SK-N-SH treated with all-trans-retinoic acid at 6 μM for 48 hours (cell line): ENCODE data around the gene F7.

Experiments
- ATAC-seq: fragments of 200-7000 bp; cut with Tn5 transposase; 3 replicates; pipeline ENCODE4 v1.9.1; 2020; ENCODE audit warnings: mild to moderate bottlenecking, moderate library complexity
- ARNTL ChIP-seq: fragments of 450-650 bp; formaldehyde crosslinking; IDR thresholded peaks from 2 replicates; pipeline ENCODE4 v1.5.0; 2020; ENCODE audit warnings: low read depth, mild to moderate bottlenecking, moderate library complexity, borderline replicate concordance
- BACH2 ChIP-seq: fragments of 250-450 bp; sonication (Bioruptor Pico); IDR thresholded peaks from 2 replicates; pipeline ENCODE4 v1.9.0; 2021; ENCODE audit warnings: mild to moderate bottlenecking, borderline replicate concordance
- CSDC2 ChIP-seq: fragments of 250-450 bp; sonication (Bioruptor Pico); IDR thresholded peaks from 2 replicates; pipeline ENCODE4 v1.5.0; 2020; ENCODE audit warnings: mild to moderate bottlenecking, moderate library complexity
- ESRRG ChIP-seq: fragments of 250-450 bp; sonication (Bioruptor Pico); IDR thresholded peaks from 2 replicates; pipeline ENCODE4 v1.6.1; 2021; ENCODE audit warnings: mild to moderate bottlenecking
- GLIS3 ChIP-seq: fragments of 250-450 bp; sonication (Bioruptor Pico); IDR thresholded peaks from 2 replicates; pipeline ENCODE4 v1.5.0; 2020; ENCODE audit warnings: mild to moderate bottlenecking, moderate library complexity
- ISL1 ChIP-seq: fragments of 250-450 bp; sonication (Bioruptor Pico); IDR thresholded peaks from 2 replicates; pipeline ENCODE4 v2.1.2; 2022; ENCODE audit warnings: mild to moderate bottlenecking, moderate library complexity
- OSR1 ChIP-seq: fragments of 250-450 bp; sonication (Bioruptor Pico); IDR thresholded peaks from 2 replicates; pipeline ENCODE4 v1.8.0; 2022; ENCODE audit warnings: moderate library complexity, mild to moderate bottlenecking, inconsistent platforms
- RARB ChIP-seq: fragments of 250-450 bp; sonication (Bioruptor Pico); IDR thresholded peaks from 2 replicates; pipeline ENCODE4 v1.8.0; 2021; ENCODE audit warnings: mild to moderate bottlenecking, moderate library complexity
- TCF4 ChIP-seq: fragments of 250-450 bp; sonication (Bioruptor Pico); IDR thresholded peaks from 2 replicates; pipeline ENCODE4 v1.8.0; 2021; ENCODE audit warnings: mild to moderate bottlenecking, moderate library complexity, borderline replicate concordance
- TOX ChIP-seq: fragments of 250-450 bp; sonication (Bioruptor Pico); IDR thresholded peaks from 2 replicates; pipeline ENCODE4 v1.8.0; 2021; ENCODE audit warnings: mild to moderate bottlenecking, moderate library complexity, borderline replicate concordance
- ZC3H10 ChIP-seq: fragments of 250-450 bp; sonication (Bioruptor Pico); IDR thresholded peaks from 2 replicates; pipeline ENCODE4 v1.5.1; 2021; ENCODE audit warnings: mild to moderate bottlenecking, moderate library complexity
- ZFP3 ChIP-seq: fragments of 250-450 bp; sonication (Bioruptor Pico); IDR thresholded peaks from 2 replicates; pipeline ENCODE4 v1.5.0; 2020; ENCODE audit warnings: mild to moderate bottlenecking, moderate library complexity
- ZFP30 ChIP-seq: fragments of 450-650 bp; formaldehyde crosslinking; IDR thresholded peaks from 2 replicates; pipeline ENCODE4 v1.5.0; 2022; ENCODE audit warnings: mild to moderate bottlenecking, moderate library complexity
- ZNF565 ChIP-seq: fragments of 450-650 bp; formaldehyde crosslinking; conservative IDR thresholded peaks from 2 replicates; pipeline ENCODE4 v1.5.0; 2020; ENCODE audit warnings: low read depth, mild to moderate bottlenecking, moderate library complexity
- ZNF70 ChIP-seq: fragments of 450-650 bp; formaldehyde crosslinking; IDR thresholded peaks from 2 replicates; pipeline ENCODE4 v1.5.0; 2020; ENCODE audit warnings: mild to moderate bottlenecking, moderate library complexity
- ZNF8 ChIP-seq: fragments of 450-650 bp; formaldehyde crosslinking; IDR thresholded peaks from 2 replicates; pipeline ENCODE4 v1.5.0; 2020; ENCODE audit warnings: mild to moderate bottlenecking, moderate library complexity
- TF ChIP-seq, protein P1 (sequence below): fragments of 250-450 bp; sonication (Bioruptor Pico); IDR thresholded peaks from 2 replicates; pipeline ENCODE4 v1.8.0; 2021; ENCODE audit warnings: low read depth, mild to moderate bottlenecking, moderate library complexity, borderline replicate concordance
- TF ChIP-seq, protein P2 (sequence below): fragments of 250-450 bp; sonication (Bioruptor Pico); IDR thresholded peaks from 2 replicates; pipeline ENCODE4 v1.5.1; 2020; ENCODE audit warnings: low read depth, mild to moderate bottlenecking, moderate library complexity
- TF ChIP-seq, protein P3 (sequence below): fragments of 250-450 bp; sonication (Bioruptor Pico); IDR thresholded peaks from 2 replicates; pipeline ENCODE4 v1.5.1; 2021; ENCODE audit warnings: mild to moderate bottlenecking, moderate library complexity
- TF ChIP-seq, protein P4 (sequence below): fragments of 250-450 bp; sonication (Bioruptor Pico); IDR thresholded peaks from 2 replicates; pipeline ENCODE4 v1.5.0; 2020; ENCODE audit warnings: mild to moderate bottlenecking, moderate library complexity
- TF ChIP-seq, protein P5 (sequence below): fragments of 250-450 bp; sonication (Bioruptor Pico); IDR thresholded peaks from 2 replicates; pipeline ENCODE4 v1.8.0; 2020; ENCODE audit warnings: mild to moderate bottlenecking, moderate library complexity, borderline replicate concordance

The F7 gene

DNA sequence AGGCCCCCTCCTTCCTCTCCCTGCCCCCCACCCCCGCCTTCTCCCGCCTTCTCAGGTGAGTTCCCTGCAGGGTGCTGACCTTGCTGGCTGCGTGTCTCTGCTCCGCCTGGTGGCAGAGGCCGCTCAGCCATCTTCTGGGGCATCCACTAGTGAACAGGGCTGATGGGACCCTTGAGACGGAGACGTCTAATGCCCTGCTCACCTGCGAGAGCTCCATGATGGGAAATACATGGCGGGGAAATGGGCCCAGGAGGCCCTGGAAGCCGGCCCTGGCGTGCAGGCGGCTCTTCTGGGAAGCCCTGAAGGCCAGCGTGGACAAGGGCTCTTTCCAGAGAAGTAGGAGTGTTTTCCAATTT, 15.2 kb upstream of the F7 start (continued):
- TF ChIP-seq, protein P1, sequence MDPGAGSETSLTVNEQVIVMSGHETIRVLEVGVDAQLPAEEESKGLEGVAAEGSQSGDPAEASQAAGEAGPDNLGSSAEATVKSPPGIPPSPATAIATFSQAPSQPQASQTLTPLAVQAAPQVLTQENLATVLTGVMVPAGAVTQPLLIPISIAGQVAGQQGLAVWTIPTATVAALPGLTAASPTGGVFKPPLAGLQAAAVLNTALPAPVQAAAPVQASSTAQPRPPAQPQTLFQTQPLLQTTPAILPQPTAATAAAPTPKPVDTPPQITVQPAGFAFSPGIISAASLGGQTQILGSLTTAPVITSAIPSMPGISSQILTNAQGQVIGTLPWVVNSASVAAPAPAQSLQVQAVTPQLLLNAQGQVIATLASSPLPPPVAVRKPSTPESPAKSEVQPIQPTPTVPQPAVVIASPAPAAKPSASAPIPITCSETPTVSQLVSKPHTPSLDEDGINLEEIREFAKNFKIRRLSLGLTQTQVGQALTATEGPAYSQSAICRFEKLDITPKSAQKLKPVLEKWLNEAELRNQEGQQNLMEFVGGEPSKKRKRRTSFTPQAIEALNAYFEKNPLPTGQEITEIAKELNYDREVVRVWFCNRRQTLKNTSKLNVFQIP (CRISPR knock-in tag): no peak
- no peak for TF ChIP-seq ESRRG (CRISPR knock-in tag)
- TF ChIP-seq, protein P2, sequence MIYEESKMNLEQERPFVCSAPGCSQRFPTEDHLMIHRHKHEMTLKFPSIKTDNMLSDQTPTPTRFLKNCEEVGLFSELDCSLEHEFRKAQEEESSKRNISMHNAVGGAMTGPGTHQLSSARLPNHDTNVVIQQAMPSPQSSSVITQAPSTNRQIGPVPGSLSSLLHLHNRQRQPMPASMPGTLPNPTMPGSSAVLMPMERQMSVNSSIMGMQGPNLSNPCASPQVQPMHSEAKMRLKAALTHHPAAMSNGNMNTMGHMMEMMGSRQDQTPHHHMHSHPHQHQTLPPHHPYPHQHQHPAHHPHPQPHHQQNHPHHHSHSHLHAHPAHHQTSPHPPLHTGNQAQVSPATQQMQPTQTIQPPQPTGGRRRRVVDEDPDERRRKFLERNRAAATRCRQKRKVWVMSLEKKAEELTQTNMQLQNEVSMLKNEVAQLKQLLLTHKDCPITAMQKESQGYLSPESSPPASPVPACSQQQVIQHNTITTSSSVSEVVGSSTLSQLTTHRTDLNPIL (CRISPR knock-in tag): no peak
- no peak for TF ChIP-seq ISL1 (CRISPR knock-in tag)
- no peak for TF ChIP-seq ZFP30 (CRISPR knock-in tag)

DNA sequence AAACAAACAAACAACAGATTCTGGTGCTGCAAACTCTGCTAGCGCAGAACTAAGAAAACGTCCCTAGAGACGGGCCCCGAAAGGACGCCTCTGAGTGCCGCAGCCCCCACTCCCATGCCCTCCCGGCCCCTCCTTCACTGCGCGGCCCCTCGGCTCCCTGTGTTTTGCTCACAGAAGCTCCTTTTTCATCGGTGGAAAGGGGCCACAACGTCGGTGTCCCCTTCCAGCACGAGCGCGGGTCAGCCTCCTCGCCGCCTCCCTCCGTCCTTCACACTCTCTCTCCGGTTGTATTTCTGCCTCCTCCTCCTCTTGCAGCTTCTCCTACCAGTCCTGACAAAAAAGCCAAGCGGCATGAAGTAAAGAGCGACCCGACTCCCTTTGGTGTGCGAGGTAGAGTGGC, 14.8 kb upstream of the F7 start:
- ATAC-seq: no peak
- TF ChIP-seq BACH2 (CRISPR knock-in tag) (no peak), CSDC2 (no peak), TOX (CRISPR knock-in tag) (no peak), ZFP30 (CRISPR knock-in tag) (no peak), ZC3H10 (CRISPR knock-in tag) (no peak), ARNTL (CRISPR knock-in tag) (no peak), ZNF8 (CRISPR knock-in tag) (no peak), RARB (CRISPR knock-in tag) (no peak), OSR1 (CRISPR knock-in tag) (no peak), TCF4 (CRISPR knock-in tag) (no peak), ZNF565 (CRISPR knock-in tag) (no peak), ISL1 (CRISPR knock-in tag) (no peak), ZFP3 (CRISPR knock-in tag) (no peak)
- TF ChIP-seq, protein P2 (CRISPR knock-in tag): no peak
- TF ChIP-seq, protein P3, sequence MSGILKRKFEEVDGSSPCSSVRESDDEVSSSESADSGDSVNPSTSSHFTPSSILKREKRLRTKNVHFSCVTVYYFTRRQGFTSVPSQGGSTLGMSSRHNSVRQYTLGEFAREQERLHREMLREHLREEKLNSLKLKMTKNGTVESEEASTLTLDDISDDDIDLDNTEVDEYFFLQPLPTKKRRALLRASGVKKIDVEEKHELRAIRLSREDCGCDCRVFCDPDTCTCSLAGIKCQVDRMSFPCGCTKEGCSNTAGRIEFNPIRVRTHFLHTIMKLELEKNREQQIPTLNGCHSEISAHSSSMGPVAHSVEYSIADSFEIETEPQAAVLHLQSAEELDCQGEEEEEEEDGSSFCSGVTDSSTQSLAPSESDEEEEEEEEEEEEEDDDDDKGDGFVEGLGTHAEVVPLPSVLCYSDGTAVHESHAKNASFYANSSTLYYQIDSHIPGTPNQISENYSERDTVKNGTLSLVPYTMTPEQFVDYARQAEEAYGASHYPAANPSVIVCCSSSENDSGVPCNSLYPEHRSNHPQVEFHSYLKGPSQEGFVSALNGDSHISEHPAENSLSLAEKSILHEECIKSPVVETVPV (CRISPR knock-in tag): no peak
- TF ChIP-seq, protein P4, sequence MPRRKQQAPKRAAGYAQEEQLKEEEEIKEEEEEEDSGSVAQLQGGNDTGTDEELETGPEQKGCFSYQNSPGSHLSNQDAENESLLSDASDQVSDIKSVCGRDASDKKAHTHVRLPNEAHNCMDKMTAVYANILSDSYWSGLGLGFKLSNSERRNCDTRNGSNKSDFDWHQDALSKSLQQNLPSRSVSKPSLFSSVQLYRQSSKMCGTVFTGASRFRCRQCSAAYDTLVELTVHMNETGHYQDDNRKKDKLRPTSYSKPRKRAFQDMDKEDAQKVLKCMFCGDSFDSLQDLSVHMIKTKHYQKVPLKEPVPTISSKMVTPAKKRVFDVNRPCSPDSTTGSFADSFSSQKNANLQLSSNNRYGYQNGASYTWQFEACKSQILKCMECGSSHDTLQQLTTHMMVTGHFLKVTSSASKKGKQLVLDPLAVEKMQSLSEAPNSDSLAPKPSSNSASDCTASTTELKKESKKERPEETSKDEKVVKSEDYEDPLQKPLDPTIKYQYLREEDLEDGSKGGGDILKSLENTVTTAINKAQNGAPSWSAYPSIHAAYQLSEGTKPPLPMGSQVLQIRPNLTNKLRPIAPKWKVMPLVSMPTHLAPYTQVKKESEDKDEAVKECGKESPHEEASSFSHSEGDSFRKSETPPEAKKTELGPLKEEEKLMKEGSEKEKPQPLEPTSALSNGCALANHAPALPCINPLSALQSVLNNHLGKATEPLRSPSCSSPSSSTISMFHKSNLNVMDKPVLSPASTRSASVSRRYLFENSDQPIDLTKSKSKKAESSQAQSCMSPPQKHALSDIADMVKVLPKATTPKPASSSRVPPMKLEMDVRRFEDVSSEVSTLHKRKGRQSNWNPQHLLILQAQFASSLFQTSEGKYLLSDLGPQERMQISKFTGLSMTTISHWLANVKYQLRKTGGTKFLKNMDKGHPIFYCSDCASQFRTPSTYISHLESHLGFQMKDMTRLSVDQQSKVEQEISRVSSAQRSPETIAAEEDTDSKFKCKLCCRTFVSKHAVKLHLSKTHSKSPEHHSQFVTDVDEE: no peak
- TF ChIP-seq, protein P1 (CRISPR knock-in tag): no peak
- TF ChIP-seq, all 23 proteins: peak for 0

DNA sequence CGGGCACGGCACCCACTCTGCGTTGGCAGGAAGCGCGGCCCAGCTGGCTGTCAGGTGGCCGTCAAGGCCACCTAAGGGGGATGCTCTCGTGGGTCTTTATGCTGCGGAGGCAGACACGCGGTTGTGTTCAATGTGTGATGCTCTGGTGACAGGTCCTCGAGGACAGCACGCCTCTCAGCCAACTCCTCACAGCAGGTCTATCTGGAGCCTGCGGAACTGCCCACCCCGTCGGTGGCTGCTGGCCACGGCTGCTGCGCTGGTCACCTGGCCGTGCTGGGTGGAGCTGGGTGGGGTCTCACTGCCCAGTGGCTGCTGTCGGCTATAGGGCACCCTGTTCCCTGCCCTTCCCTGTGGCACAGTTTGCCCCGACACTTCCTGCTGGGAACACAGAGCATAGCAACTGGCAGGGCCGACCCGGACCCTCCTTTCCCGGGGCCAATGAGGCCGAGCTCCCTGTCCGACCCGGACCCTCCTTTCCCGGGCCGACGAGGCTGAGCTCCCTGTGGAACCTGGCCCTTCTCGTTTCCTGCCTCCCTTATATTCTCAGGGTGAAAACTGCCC, 14.3 kb upstream of the F7 start:
- no peak for TF ChIP-seq TOX (CRISPR knock-in tag)
- no peak for TF ChIP-seq BACH2 (CRISPR knock-in tag)
- TF ChIP-seq CSDC2: no peak
- no peak for TF ChIP-seq ZNF70 (CRISPR knock-in tag)
- no peak for TF ChIP-seq ZNF565 (CRISPR knock-in tag)
- TF ChIP-seq ISL1 (CRISPR knock-in tag): no peak
- no peak for TF ChIP-seq ESRRG (CRISPR knock-in tag)
- TF ChIP-seq, protein P1 (CRISPR knock-in tag): no peak
- TF ChIP-seq TCF4 (CRISPR knock-in tag): no peak
- TF ChIP-seq, protein P5, sequence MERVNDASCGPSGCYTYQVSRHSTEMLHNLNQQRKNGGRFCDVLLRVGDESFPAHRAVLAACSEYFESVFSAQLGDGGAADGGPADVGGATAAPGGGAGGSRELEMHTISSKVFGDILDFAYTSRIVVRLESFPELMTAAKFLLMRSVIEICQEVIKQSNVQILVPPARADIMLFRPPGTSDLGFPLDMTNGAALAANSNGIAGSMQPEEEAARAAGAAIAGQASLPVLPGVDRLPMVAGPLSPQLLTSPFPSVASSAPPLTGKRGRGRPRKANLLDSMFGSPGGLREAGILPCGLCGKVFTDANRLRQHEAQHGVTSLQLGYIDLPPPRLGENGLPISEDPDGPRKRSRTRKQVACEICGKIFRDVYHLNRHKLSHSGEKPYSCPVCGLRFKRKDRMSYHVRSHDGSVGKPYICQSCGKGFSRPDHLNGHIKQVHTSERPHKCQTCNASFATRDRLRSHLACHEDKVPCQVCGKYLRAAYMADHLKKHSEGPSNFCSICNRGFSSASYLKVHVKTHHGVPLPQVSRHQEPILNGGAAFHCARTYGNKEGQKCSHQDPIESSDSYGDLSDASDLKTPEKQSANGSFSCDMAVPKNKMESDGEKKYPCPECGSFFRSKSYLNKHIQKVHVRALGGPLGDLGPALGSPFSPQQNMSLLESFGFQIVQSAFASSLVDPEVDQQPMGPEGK (CRISPR knock-in tag): no peak
- TF ChIP-seq RARB (CRISPR knock-in tag): no peak
- no peak for TF ChIP-seq ZC3H10 (CRISPR knock-in tag)
- no peak for TF ChIP-seq ARNTL (CRISPR knock-in tag)
- no peak for TF ChIP-seq GLIS3
- ATAC-seq: no peak
